Measurements from ENCODE around the gene MEMO1.
"Not testable (repeated sequence)": the region's sequence is repeated elsewhere in the genome, so short reads cannot be mapped to it uniquely, and the experiment has no call there.

Gene MEMO1

DNA sequence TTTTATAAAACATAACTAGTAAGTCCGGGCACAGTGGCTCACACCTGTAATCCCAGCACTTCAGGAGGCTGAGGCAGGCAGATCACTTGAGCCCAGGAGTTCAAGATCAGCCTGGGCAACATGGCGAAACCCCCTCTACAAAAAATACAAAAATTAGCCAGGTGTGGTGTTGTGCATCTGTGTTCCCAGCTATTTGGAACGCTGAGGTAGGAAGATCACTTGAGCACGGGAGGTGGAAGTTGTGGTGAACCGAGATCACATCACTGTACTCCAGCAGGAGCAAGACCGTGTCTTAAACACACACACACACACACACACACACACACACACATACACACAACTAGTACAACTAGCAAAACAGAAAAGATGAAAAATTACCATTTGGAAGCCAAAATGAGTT, 103.3 kb downstream of the MEMO1 start:
- DNase-seq (ENCODE audit: low spot score): not testable (repeated sequence)

- no peak for DNase-seq (ENCODE audit: low spot score)
Observed at GRCh38 chr2:31903109-31903780, 107.6 kb downstream of the MEMO1 start.

GRCh38 chr2:31901900-31902299, 108.9 kb downstream of the MEMO1 start:
- DNase-seq (ENCODE audit: low spot score): no peak

- not testable (repeated sequence) for DNase-seq (ENCODE audit: low spot score)
Observed at GRCh38 chr2:31900156-31900555, 110.7 kb downstream of the MEMO1 start.

DNA sequence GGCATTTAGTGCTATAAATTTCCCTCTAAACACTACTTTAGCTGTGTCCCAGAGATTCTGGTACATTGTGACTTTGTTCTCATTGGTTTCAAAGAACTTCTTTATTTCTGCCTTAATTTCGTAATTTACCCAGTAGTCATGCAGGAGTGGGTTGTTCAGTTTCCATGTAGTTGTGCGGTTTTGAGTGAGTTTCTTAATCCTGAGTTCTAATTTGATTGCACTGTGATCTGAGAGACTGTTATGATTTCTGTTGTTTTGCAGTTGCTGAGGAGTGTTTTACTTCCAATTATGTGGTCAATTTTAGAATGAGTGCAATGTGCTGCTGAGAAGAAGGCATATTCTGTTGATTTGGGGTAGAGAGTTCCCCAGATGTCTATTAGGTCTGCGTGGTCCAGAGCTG, 112.5 kb downstream of the MEMO1 start:
- not testable (repeated sequence) for DNase-seq (ENCODE audit: low spot score)

GRCh38 chr2:31897340-31897739, 113.5 kb downstream of the MEMO1 start:
- DNase-seq (ENCODE audit: low spot score): not testable (repeated sequence)

DNA sequence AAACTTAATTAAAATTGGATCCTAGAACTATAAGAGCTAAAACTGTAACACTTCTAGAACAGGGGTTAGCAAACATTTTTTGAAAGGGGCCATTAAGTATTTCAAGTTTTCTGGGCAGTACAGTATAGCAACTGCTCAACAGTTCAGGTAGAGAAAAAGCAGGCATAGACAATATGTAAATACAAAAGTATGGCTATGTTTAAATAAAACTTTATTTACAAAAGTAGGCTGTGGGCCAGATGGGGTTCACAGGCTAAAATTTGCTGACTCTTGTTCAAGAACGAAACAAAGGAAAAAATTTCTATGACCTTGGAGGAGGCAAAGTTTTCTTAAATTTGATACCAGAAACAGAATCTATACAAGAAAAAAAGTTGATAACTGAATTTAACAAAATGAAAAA, 114.5 kb downstream of the MEMO1 start:
- no peak for DNase-seq (ENCODE audit: low spot score)

DNA sequence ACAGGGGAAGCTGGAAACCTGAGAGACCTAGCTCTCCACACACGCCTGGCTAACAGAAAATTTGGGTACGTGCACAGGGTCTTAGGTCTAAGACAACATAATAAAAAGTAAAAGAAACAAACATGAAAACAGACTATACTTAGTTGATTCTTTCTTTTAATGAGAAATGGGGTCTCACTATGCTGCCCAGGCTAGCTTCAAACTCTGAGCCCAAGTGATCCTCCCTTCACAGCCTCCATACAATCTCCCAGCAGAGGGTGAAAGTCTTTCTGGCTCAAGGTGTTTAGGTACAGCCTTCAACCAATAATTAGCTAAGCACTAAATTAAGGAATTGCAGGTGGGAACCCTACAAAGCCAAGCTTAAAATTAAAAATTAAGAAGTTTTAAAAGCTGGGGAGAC, 116.2 kb downstream of the MEMO1 start:
- no peak for DNase-seq (ENCODE audit: low spot score)

- DNase-seq (ENCODE audit: low spot score): no peak
Observed at GRCh38 chr2:31893094-31893493, 117.7 kb downstream of the MEMO1 start.

DNA sequence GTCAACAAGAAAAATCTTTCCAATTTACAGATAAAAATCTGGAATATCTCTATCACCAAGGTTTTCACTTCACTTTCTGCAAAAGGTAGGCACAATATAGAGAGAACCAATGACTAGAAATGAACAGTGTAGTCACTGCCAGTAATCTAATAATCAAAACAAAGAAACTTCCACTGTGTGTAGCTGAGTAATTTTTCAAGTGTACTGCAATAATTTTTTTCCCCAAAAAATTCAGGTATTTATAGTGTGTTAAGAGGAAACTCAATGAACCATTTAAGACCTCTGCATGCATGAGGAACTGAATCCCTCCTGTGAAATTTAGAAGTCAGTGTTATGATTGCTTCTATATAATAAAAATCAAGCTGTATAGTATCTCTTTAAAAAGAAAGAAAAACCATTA, 121.8 kb downstream of the MEMO1 start:
- DNase-seq (ENCODE audit: low spot score): no peak

DNA sequence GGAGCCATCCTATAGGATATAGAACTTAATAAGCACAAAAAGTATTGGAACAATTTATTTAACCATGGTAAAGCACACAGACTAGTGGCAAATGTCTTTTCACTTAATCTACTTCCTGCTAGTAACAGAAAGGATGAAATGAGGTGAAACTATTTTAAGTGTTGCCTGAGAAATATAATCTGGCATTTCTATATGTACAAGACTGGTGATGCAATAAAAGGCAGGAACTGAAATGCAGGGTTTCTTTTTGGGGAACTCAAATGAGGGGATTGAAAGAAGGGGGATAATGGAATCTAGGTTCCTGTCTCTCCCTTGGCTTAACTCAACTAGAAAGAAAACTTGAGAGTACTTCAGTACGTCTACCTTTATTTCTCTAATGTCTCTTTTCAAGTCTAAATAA, 122.3 kb downstream of the MEMO1 start:
- no peak for DNase-seq (ENCODE audit: low spot score)

DNA sequence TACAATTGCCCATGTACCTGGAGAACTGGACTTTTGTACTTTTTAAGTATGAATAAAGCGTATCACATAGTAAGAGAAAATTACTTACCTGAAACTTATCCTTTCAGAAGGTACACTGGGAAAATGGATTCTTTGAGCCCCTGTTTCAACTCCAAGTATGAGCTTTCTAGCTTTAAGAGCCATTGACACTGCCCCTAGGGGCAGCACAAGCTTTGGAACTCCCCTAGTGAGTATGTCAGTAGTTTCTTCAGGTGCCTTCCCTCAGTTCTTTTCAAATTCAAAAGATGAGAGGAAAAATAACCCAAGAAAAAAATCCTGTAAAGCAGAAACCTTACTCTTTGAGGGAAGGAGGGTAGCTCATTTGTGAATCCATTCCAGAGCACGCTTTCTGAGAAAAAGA, 124.1 kb downstream of the MEMO1 start:
- no peak for DNase-seq (ENCODE audit: low spot score)

DNA sequence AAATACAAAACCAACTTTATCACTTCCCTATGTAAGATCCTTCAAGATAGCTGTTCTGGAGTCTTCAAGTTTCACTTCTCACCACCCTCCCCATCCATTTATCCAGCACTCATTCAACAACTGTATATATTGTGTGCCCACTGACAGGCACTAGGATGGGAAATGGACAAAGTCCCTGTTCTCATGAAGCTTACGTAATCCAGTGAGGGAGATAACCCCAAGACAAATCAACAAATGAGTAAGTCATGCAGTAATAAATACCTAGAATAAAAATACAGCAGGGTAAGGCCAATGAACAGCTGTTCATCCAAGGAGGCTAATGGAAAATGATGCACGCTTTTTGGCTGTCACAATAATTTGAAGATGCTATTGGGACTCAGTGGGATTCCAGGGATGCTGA, 133.8 kb downstream of the MEMO1 start:
- no peak for DNase-seq (ENCODE audit: low spot score)

- DNase-seq (ENCODE audit: low spot score): no peak
Observed at GRCh38 chr2:31874071-31874470, 136.7 kb downstream of the MEMO1 start.

DNA sequence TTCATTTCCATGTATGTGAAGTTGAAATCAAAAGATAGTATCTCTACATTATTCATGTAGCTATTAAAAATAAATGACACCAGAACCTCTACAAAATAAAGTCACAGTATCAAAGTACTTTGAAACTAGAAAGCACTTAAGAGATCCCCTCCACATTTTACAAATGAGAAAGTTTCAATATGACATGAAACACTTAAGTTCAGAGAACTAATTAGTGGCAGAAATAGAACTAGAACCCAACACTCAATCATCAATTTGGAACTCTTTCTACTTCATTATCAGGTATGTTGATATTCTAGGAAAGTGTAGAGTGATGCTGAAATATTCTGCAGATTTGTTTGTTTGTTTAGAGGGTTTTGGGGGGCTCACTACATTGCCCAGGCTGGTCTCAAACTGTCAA, 145.6 kb downstream of the MEMO1 start:
- DNase-seq (ENCODE audit: low spot score): no peak

DNA sequence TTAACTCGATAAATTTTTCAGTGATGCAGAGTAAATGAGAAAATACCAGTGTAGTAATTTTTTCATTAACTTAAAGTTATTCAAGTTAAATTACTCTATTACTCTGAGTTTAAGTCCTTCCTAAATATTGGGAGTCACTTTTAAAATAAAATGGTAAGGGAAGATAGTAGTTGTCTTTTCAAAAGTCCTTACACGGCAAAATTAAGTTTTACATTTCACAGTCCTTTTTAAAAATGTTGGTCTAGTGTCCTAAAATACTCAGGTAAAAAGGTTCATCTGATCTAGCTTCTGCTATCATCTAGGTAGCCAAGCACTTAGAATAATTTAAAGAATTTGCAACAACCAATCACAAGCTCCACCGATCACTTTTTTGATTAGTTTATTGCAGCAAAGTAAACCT, 146.9 kb downstream of the MEMO1 start:
- DNase-seq (ENCODE audit: low spot score): no peak

GRCh38 chr2:31863015-31863656, 147.7 kb downstream of the MEMO1 start:
- DNase-seq (ENCODE audit: low spot score): not testable (repeated sequence)

DNA sequence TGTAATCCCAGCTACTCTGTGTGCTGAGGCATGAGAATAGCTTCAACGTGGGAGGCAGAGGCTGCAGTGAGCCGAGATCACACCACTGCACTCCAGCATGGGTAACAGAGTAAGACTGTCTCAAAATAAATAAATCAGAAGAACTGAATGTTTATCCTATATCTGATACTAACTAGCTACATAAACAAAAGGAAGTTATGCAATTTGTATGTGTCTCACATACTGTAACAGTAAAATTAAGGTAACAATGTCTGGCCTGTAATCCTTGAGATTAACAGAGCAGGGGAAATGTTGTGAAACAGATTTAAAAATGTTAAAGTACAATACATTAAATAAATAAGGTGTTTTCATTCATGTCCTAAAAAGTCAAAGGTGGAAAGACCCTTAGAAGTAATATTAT, 150.8 kb downstream of the MEMO1 start:
- DNase-seq (ENCODE audit: low spot score): no peak

GRCh38 chr2:31853521-31853920, 157.3 kb downstream of the MEMO1 start:
- DNase-seq (ENCODE audit: low spot score): no peak

DNA sequence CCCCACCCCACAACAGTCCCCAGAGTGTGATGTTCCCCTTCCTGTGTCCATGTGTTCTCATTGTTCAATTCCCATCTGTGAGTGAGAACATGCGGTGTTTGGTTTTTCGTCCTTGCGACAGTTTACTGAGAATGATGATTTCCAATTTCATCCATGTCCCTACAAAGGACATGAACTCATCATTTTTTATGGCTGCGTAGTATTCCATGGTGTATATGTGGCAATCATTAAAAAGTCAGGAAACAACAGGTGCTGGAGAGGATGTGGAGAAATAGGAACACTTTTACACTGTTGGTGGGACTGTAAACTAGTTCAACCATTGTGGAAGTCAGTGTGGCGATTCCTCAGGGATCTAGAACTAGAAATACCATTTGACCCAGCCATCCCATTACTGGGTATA, 168.7 kb downstream of the MEMO1 start:
- DNase-seq (ENCODE audit: low spot score): not testable (repeated sequence)

DNA sequence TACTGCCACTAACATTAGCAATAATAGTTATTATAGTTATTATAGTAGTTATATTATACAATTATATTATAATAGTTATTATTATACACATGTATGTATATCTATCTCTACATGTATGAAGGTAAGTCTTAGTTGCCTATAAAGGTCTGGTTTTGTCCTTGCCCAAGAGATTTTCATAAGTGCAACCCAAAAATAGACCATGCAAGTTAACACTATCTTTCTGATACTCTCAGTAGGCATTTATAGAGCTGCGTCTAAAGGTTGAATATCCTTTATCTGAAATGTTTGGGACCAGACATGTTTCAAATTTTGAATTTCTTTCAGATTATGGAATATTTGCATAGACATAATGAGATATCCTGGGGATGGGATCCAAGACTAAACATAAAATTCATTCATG, 175.4 kb downstream of the MEMO1 start:
- no peak for DNase-seq (ENCODE audit: low spot score)

DNA sequence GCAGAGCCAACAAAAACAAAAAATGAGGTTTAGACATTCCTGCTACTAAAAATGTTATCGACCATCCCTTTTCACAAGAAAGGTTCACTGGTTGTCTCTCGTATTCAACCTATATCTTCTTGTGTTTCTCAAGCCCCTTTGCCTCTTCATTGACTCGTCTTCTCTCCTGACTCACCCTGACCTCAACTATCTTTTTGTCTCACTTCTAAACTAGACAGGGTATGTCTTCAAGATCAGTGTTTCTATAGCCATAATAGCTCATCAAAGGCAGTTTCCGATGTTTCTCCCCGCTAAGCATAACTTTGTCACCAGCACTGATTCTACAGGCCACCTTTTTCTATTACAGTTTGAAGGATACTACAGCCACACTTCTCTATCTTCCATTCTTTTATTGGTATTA, 178.4 kb downstream of the MEMO1 start:
- no peak for DNase-seq (ENCODE audit: low spot score)

DNA sequence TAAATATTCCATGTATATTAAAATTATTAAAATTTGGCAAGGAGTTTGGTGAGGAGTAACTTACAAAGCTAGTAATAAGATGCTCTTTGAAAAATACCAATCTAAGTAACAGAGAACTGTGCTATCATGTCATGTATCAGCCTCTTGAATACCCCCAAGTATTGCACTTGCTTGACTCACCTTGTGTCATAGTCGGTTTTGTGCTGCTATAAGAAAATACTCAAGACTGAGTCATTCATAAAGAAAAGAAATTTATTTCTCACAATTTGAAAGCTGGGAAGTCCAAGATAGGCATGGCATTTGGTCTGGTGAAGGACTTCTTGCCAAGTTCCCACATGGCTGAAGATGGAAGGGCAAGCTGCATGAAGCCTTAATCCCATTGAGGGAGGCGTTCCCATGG, 179.2 kb downstream of the MEMO1 start:
- no peak for DNase-seq (ENCODE audit: low spot score)

GRCh38 chr2:31828891-31829290, 181.9 kb downstream of the MEMO1 start:
- no peak for DNase-seq (ENCODE audit: low spot score)
